PC-9 (cell line): ENCODE results near the gene TLR8.

Experiments
- CTCF ChIP-seq: fragments of 200-600 bp; sonication (generic); conservative IDR thresholded peaks from 2 replicates; pipeline ENCODE4 v1.6.1; 2017; ENCODE audit warnings: mixed run types, antibody characterized with exemption, mild to moderate bottlenecking, moderate library complexity
- EZH2 ChIP-seq: fragments of 200-600 bp; sonication (generic); IDR thresholded peaks from 2 replicates; pipeline ENCODE4 v1.8.0; 2017; ENCODE audit warnings: antibody characterized with exemption, low read depth

GRCh38 chrX:12955882-12956703 is 49.7 kb downstream of the TLR8 start:
- no peak for TF ChIP-seq CTCF
- no peak for TF ChIP-seq EZH2
